HG02885 (cell line): ENCODE measurements around the gene TYR.
"Not testable (repeated sequence)": the region's sequence is repeated elsewhere in the genome, so short reads cannot be mapped to it uniquely, and the experiment has no call there.

ENCODE experiments used
- ATAC-seq: cut with Tn5 transposase; IDR thresholded peaks from one replicate; pipeline ENCODE4 v1.9.1; 2021; ENCODE audit warnings: mild to moderate bottlenecking; ENCODE audit not compliant: unreplicated experiment, poor library complexity

Gene TYR

DNA sequence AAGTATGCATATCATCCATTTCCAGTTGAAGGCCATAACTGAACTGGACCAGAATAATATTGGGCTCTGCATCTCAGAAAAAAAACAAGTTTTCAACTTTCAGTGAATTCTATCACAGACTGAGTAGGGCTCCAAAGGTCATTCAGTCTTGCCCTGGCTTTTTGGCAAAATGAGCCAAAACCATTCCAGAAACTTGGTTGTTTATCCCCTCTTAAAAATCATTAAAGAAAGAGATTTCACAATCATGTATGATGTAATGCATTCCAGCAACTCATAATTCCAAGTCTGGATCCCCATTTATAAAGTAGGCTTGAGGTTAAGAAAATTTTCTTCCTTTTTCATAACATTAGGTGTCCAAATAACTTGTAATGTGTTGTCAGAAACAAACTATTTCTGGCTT, 162.8 kb downstream of the TYR start:
- not testable (repeated sequence) for ATAC-seq

DNA sequence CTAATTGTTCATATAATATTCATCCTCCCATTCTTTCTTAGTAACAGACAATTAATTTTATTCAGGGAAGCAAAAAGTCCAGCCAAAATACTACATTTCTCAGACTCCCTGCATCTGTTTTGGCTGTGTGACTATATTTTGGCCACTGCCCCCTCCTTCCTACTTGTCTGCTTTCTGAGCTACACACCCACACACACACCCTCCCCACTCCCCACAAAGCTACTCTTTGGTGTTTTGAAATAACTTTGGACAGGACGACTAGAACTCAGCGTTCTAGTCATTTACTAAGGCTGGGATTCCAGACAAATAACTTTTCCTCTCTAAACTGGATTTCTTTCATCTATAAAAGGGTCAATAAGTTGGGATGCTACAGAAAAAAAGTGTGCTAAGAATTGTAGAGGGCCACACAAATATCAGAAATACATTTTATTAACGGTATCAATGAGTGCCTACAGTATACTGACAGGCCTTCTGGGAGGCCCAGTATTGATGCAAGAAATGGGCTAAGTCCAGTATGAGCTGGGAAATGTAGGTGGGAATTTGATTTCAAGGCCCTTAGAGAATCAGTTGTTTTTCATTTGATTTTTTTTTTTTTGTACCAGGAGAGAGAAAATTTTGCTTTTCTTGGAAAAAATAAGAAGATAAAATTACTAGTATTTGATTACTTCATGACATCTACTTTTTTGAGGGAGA, 165.4 kb downstream of the TYR start:
- ATAC-seq: not testable (repeated sequence)
